ENCODE data around the gene IFNL4. TPM values are rescaled to one million over a fixed set of nuclear protein-coding genes. Genes with fewer than 3 reads are reported as not detected.
"Not testable (repeated sequence)": the region's sequence is repeated elsewhere in the genome, so short reads cannot be mapped to it uniquely, and the experiment has no call there.

The IFNL4 gene
- total and polyA plus RNA-seq, 10 of the 15 experiments (the other 5 are each of a cell fraction or from before 2014, with no cell fraction given): not detected

GRCh38 chr19:39215323-39215722 is 33.3 kb downstream of the IFNL4 start:
- H3K9me3 ChIP-seq (replicated peaks; ENCODE audit: control insufficient read depth, insufficient read depth, low read length); H2AFZ ChIP-seq (ENCODE audit: control insufficient read depth, low read depth, low read length); H3K4me2 ChIP-seq (ENCODE audit: control insufficient read depth, insufficient read depth); H3K27me3 ChIP-seq (replicated peaks in 1 of 2; ENCODE audit: control insufficient read depth in 2 of 2, insufficient read depth in 2 of 2, low read length in 1 of 2); FAIRE-seq; intact Hi-C loops (cut with micrococcal nuclease; ENCODE audit: unreplicated experiment); BruUV-seq (replicated peaks); H3K79me2 ChIP-seq (ENCODE audit: control insufficient read depth, insufficient read depth, low read length); RAD21 ChIA-PET (ENCODE audit: unreplicated experiment); H3K9ac ChIP-seq (ENCODE audit: control insufficient read depth, insufficient read depth, low read length); H4K20me1 ChIP-seq (ENCODE audit: control insufficient read depth, insufficient read depth); DNase-seq (ENCODE audit: low read depth, low spot score); ATAC-seq; H3K4me3 ChIP-seq; in situ Hi-C loops (cut with MboI); H3K27ac ChIP-seq (ENCODE audit: control insufficient read depth, insufficient read depth); H3K36me3 ChIP-seq (ENCODE audit: control insufficient read depth in 2 of 2, insufficient read depth in 2 of 2, low read length in 1 of 2); H3K4me1 ChIP-seq (ENCODE audit: control insufficient read depth, insufficient read depth, low read length): not testable (repeated sequence)
- ChIA-PET SMC1A (ENCODE audit: uncharacterized antibody, unreplicated experiment) (interaction anchor here (1.3 kb wide), 1 partner anchor 113 kb away, joined by 4 read pairs; no protein-coding TSS in a partner anchor), CTCF (interaction anchor here (4.0 kb wide), 1 partner anchor 112 kb away, joined by 28 read pairs; no protein-coding TSS in a partner anchor), POLR2A (interaction anchor here (1.5 kb wide), 1 partner anchor 15 kb away, joined by 3 read pairs; no protein-coding TSS in a partner anchor)
- WGBS (ENCODE audit: insufficient coverage, insufficient replicate concordance, low lambda C conversion rate, missing lambda C conversion rate): 43% methylated on average over 3 of the region's 3 CpGs

- Histone ChIP-seq H3K27me3 (replicated peaks in 1 of 2; ENCODE audit: control insufficient read depth in 2 of 2, insufficient read depth in 2 of 2, low read length in 1 of 2) (peaks cover 0 to 3% of the 10 kb centered on the region in 2 experiments; a peak in 1 of 4 replicates), H3K79me2 (ENCODE audit: control insufficient read depth, insufficient read depth, low read length) (no peaks in the 10 kb centered on the region), H3K36me3 (ENCODE audit: control insufficient read depth in 2 of 2, insufficient read depth in 2 of 2, low read length in 1 of 2) (no peaks in the 10 kb centered on the region), H3K4me2 (ENCODE audit: control insufficient read depth, insufficient read depth) (no peak overlapping the region), H3K4me3 (no peak overlapping the region), H3K9ac (ENCODE audit: control insufficient read depth, insufficient read depth, low read length) (no peak overlapping the region), H4K20me1 (ENCODE audit: control insufficient read depth, insufficient read depth) (no peaks in the 10 kb centered on the region), H3K27ac (ENCODE audit: control insufficient read depth, insufficient read depth) (no peak overlapping the region), H2AFZ (ENCODE audit: control insufficient read depth, low read depth, low read length) (no peak overlapping the region), H3K4me1 (ENCODE audit: control insufficient read depth, insufficient read depth, low read length) (no peaks in the 10 kb centered on the region), H3K9me3 (replicated peaks; ENCODE audit: control insufficient read depth, insufficient read depth, low read length) (no peaks in the 10 kb centered on the region; the same call in 2 of the 3 replicates)
- ATAC-seq: peak; percentile 83
- DNase-seq (ENCODE audit: low read depth, low spot score): peak; percentile 2
- FAIRE-seq: no peak
- ChIA-PET RAD21 (ENCODE audit: unreplicated experiment) (interaction anchor here (0.5 kb wide), 1 partner anchor 952 kb away, joined by 3 read pairs; no protein-coding TSS in a partner anchor), POLR2A (interaction anchor here (0.5 kb wide), 1 partner anchor 844 kb away, joined by 3 read pairs; no protein-coding TSS in a partner anchor), CTCF (interaction anchor here (0.6 to 4.0 kb wide), 2 partner anchors 38 to 115 kb away, joined by 3 to 28 read pairs; no protein-coding TSS in a partner anchor), SMC1A (ENCODE audit: uncharacterized antibody, unreplicated experiment) (interaction anchor here (0.7 to 1.6 kb wide), 3 partner anchors 110 to 418 kb away, joined by 3 read pairs; no protein-coding TSS in a partner anchor)
- WGBS (ENCODE audit: insufficient coverage, insufficient replicate concordance, low lambda C conversion rate, missing lambda C conversion rate): 5% methylated on average over 8 of the region's 8 CpGs
- intact Hi-C loops (cut with micrococcal nuclease; ENCODE audit: unreplicated experiment) (loop anchor here (5.0 kb wide), 2 partner anchors 115 to 200 kb away; partner anchors contain the start of gene PLEKHG2), in situ Hi-C loops (cut with MboI) (no loop called here)
- no TSS peak for BruUV-seq (replicated peaks)
- TF ChIP-seq SMARCA5 (IDR thresholded peaks at IDR 0.05): peak; percentile 90
- 0 out of 2 replicates have a peak, but pooled peaks have one; percentile 28 for TF ChIP-seq YY1 (IDR thresholded peaks at IDR 0.05; ENCODE audit: low read depth, low read length)
- TF ChIP-seq RCOR1 (conservative IDR thresholded peaks at IDR 0.05; ENCODE audit: low read depth, low read length): no peak
- TF ChIP-seq SMC3 (IDR thresholded peaks at IDR 0.05; ENCODE audit: borderline replicate concordance, low read length): peak; percentile 56; the same call in 1 of the 2 replicates
- no peak for TF ChIP-seq BHLHE40 (IDR thresholded peaks at IDR 0.05; ENCODE audit: borderline replicate concordance in 1 of 2, low read depth in 2 of 2, low read length in 1 of 2)
- no peak for TF ChIP-seq ZBTB4 (CRISPR knock-in tag; IDR thresholded peaks at IDR 0.05)
- no peak for TF ChIP-seq HSF1 (IDR thresholded peaks at IDR 0.05; ENCODE audit: low read depth, low read length)
- TF ChIP-seq CTCF (IDR thresholded peaks at IDR 0.05 in 2 of 3, conservative IDR thresholded peaks at IDR 0.05 in 1 of 3; ENCODE audit: control insufficient read depth in 2 of 3, extremely low read depth in 1 of 3, insufficient read depth in 1 of 3, low read depth in 3 of 3, low read length in 3 of 3): peak; percentile 49 to 56 (median 55); a peak in 5 of 6 replicates
- TF ChIP-seq CBX3 (IDR thresholded peaks at IDR 0.05; ENCODE audit: borderline replicate concordance, low read depth): no peak
Observed at GRCh38 chr19:39212375-39212742, 36.3 kb downstream of the IFNL4 start.
